Measurements from ENCODE around the gene OSGEP.

DNA sequence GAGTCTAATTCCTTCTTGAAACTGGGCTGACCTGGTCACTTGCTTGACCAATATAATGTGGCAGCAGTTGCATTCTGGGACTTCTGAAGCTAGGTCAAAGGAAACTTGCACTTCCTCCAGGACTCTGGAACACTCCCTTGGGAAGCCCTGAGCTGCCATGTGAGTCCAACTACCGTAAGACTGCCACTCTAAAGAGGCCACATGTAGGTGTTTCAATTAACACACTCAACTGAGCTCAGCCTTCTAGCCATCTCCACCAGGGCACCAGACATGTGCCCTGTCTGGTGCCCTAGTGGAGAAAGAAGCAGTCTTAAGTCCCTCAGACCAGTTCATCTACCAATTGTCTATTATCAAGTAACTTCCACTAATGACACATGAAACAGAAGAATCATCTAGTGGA lies 35.2 kb downstream of the OSGEP start:
- TF ChIP-seq POLR2AphosphoS5 (IDR thresholded peaks at IDR 0.05; ENCODE audit: low read depth, low read length), result no peak
- TF ChIP-seq POLR2A (IDR thresholded peaks at IDR 0.05; ENCODE audit: low read depth, low read length), result no peak
- no peak for TF ChIP-seq TAF1 (IDR thresholded peaks at IDR 0.05; ENCODE audit: borderline replicate concordance, low read depth, low read length)

All from GM12892 (cell line).